COLO668 (cell line): ENCODE data around the gene PHC2.
"Not testable (repeated sequence)": the region's sequence is repeated elsewhere in the genome, so short reads cannot be mapped to it uniquely, and the experiment has no call there.

Experiments
- DNase-seq: peaks from one replicate; lab custom pipeline; 2025; ENCODE audit not compliant: unreplicated experiment; lab: John Stamatoyannopoulos, UW

The PHC2 gene

DNA sequence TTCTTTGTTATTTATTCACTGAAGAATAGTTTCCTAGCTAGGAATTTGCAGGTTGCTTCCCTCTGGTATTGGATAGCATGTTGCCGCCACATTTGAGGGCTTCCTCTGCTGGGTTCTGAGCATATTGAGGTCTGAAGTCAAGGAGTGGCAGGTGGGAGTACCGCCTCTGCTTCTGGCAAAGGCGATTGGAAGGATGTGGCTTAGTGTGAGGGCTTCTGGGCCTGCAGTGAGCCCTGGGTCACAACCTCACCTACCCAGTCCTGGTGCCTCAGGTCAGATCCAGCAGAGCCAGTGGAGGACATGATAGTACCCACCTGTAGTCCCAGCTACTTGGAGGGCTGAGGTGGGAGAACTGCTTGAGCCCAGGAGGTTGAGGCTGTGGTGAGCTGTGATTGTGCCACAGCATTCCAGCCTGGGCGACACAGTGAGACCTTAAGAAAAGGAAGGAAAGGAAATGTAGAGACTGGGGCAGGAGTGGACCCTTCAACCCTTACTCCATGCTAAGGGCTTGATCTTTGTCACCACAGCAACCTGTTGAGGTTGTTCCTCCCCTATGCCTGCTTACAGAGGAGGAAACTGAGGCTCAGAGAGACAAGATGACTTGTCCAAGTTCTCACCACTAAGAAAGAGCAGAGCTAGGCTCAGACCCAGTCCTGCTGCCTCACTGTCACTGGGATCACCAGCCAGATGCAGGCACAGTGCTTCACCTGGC, 132.8 kb downstream of the PHC2 start:
- no peak for DNase-seq

DNA sequence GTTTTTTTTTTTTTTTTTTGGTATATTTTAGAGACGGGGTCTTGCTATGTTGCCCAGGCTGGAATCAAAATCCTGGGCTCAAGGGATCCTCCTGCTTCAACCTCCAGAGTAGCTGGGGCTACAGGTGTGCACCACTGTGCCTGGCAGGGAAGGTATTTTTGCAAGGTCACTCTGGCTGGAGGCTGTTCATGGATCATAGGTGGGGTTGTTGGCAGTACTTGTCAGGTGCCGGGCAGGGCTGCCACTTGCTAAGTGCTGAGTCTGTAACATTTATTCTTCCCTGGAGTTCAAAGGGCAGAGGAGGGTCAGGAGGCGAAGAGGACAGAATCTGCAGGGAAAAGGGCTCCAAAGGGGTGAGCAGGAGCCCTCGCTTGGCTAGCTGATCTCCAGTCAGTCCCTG, 134.1 kb downstream of the PHC2 start:
- DNase-seq, result no peak

DNA sequence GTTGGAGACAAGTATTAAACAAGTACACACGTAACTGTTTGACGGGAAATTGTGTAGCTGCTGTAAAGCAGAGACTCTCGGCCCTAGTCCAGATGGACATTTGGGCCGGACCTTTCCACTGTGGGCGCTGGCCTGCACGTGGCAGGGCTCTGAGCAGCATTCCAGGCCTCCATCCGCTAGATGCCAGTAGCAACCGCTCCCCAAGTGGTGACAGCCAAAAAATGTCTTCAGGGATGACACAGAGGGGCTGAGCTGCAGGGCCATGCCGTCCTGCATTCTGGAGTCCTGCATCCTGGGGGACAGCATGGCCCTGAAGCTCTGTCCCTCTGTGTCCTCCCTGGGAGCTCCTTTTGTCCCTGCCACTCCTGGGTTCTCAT, 134.8 kb downstream of the PHC2 start:
- no peak for DNase-seq

DNA sequence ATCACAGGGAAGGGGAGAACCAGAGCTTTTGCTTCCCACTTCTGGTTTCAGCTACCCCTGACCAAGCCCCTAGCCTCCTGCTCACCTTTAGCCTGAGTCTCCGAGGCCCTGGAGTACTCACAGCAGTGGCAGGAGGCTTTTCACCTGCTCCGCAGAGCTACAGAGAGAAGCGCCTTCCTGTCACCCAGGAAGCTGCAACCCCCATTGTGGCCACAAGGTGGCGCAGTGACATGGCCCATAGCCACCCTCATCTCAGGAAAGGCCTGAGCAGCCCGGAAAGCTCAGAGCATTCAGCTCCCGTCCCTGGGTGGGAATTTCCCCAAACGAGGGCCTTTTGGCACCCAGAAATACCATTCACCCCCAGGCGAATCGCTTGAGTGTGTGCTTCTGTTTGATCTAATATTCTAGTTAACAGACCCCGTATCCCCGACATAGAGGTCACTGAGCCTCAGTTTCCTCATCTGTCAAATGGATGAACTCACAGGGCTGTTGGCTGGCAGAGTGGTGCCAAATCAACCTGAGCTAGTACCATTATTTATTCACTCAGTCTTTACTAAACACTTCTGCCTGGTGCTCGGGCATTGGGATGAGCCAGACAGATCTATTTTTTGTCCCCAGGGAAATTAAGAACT, 135.3 kb downstream of the PHC2 start:
- peak; percentile 94 for DNase-seq

DNA sequence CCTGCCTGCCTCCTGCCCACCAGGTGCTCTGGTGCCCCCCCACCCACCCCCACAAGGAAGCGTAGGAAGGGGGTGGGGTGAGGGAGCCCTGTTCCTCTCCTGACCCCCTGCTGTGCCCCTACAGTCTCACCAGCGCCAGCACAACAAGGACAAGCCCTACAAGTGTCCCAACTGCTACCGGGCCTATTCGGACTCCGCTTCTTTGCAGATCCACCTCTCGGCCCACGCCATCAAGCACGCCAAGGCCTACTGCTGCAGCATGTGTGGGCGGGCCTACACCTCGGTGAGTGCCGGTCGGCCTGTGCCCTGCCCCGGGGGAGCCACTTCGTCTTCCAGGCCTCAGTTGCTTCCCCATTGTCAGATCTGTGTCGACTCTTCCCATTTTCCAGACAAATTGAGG, 135.9 kb downstream of the PHC2 start:
- DNase-seq, result no peak

DNA sequence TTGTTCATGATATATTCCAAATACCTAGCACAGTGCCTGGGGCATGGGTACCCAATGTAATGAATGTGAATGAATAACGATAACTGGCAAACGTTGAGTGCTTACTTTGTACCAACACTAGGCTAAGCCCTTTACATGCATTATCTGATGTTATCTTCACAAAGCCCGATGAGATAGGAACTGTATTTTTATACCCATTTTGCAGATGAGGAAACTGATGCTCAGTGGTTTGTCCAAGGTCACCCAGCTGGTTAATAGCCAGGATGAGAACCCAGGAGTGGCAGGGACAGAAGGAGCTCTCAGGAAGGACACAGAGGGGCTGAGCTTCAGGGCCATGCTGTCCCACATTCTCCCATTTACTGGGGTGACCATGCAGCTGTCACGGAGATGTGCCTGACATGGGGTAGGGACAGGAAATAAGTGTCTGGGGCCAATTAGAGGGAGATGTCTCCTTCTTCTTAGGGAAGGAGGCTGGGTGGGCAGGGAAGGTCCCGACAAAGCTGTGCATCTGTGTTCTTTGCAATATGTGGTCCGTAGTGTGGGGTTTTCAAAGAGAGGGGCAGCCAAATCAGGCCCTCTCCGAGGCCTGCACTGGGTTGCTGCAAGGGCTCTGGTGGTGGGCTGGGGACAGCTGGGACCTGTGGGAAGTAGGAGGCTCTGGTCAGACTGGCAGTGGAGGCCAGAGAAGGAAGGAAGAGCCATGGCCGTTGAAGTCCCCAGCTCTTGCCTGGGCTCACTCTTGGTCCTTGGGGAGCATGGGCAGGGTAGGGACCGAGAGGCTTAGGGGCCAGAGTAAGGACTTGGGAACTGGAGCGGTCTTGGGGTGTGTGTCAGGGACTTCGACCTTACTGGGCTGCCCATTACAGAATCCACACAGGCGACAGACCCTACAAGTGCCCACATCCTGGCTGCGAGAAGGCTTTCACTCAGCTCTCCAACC, 136.6 kb downstream of the PHC2 start:
- DNase-seq, result no peak

DNA sequence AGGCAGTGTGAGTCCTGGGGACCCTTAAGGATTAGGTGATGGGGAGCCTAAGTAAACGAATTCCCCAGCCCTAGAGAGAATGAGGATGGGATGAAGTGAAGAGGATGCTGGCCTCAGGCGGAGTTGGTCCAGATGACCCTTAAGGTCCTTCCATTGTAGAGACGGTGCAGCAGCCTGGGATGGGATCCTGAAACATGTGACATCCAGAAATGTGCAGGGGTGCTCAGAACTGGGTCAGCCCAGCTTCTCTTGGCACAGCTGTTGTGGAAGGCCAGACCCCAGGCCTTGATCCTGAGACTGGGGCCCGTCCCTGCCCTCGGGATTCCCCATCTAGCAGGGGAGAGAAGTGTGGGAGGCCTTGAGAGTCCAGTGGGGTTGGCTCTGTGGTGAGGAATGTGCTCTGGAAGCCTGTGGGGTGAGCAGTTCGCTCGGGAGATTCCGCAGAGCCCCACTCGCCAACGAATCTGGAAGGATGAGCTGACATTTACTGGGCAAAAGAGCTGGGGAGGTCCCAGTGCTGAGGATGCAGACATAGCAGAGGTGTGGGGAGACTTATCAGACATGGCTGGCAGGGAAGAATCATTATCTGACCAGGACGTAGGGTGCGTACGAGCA, 138.1 kb downstream of the PHC2 start:
- DNase-seq, result no peak

DNA sequence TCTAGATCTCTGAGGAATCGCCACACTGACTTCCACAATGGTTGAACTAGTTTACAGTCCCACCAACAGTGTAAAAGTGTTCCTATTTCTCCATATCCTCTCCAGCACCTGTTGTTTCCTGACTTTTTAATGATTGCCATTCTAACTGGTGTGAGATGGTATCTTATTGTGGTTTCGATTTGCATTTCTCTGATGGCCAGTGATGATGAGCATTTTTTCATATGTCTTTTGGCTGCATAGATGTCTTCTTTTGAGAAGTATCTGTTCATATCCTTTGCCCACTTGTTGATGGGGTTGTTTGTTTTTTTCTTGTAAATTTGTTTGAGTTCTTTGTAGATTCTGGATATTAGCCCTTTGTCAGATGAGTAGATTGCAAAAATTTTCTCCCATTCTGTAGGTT, 140.3 kb downstream of the PHC2 start:
- DNase-seq, result not testable (repeated sequence)

DNA sequence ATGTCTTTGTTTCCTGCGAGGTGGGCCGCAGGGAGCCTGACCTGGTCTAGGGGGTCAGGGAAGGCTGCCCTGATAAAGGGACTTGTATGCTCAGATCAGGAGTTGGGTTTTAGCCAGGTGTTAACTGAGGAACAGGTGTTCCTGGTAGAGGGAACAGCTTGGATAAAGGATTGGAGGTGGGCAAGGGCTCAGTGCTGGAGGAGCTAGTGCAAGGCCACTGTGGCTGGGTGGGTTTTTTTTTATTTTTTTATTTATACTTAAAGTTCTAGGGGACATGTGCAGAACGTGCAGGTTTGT, 141.1 kb downstream of the PHC2 start:
- no peak for DNase-seq

DNA sequence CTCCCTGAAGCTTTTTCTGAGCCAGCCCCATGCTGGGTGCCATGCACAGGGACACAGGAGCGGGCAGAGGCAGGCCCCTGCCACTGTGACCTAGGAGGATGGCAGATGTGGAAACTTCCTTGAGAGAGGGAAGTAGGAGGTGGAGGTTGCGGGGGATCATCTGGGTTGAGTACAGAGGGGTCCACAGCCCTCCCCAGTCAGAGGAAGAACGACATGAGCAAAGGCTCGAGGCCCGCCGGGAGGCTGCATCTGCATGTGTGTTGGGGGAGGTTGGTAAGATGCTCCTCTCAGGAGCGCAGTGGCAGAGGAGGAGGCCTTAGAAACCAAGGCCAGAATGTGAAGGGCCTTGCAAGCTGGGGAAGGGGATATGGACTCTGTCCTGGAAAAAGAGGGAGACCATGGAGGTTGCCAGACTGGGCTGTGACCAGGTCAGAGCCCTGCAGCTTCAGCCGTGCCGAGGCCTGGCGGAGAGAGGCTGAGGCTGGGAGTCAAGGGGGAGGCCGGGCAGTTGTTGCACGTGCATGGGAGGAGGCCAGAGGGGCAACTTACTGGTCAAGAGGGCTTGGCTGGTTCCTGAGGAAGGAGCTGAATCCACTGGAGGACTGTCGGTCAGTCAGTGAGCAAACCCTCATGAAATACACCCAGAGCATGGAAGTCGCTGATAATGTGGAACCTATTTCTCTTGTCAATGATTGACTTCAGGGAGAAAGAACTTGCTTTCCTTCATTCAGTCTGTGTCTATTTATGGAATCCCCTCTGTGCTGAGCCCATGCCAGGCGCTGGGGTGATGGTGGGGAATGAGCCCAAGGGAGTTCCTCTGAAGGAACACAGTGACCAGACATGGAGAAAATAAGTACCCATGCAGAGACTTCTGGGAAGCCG, 141.7 kb downstream of the PHC2 start:
- DNase-seq, result no peak

DNA sequence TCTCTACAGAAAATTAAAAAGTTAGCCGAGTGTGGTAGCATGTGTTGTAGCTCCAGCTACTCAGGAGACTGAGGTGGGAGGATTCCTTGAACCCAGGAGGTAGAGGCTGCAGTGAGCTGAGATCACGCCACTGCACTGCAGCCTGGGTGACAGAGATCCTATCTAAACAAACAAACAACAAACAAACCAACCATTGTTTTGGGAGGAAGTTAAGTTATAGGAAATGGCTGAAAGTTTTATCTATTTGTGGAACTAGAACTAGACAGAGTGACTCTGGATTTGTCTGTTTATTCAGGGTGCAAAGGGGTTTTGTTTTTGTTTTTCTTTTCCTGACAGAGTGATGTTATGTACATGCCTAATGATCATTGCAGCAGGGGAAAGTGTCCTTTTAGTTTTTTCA, 143.6 kb downstream of the PHC2 start:
- no peak for DNase-seq

DNA sequence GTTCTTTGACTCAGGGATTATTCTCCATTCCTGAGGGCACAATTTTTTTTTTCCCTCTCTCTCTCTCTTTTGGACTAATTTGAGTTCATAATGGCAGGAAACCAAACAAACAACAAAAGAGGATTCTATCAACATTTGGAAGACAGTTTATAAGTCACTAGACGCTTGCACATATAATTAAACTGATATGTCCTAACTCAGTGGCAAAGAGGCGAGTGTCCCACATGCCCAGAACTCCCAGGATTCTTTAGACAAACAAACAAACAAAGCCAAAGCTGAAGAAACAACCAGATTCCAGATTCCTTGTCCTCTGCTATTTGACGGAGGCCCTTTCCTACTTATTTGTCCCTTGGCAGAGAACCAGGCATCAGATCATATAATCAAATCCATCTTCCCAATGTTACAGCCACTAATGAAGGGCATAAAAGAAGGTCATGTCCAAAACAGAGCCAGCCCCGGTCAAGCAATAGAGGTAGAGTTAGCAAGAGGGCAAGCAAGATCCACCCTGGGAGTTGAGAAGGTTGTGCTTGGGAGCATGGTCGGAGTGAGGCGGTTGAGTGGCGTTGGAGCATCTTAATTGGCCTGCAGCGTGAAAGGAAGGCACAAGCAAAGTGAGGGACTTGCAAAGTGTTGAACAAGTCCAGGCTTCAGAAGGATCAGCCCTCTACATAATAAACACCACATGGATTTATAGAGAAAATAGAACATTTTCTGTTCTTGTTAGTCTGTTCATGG, 144.3 kb downstream of the PHC2 start:
- no peak for DNase-seq

DNA sequence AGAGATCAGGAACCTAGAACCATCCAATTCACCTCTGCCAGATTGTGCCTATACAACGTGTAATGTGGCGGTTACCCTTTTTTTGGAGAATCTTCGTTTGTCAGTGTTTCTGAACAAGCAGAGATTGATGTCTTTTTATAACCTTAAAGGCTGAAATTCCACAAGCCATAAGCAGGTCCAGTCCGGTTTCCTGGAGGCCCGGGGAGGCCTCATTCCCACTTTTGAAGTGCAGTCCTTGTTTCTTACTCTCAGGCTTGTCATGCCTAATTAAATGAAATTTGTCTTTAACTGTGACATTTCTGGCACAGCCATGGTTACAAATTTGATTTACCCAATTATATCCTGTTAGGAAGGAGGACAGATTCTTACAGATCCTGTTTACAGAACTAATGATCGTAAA, 146.8 kb downstream of the PHC2 start:
- DNase-seq, result no peak

DNA sequence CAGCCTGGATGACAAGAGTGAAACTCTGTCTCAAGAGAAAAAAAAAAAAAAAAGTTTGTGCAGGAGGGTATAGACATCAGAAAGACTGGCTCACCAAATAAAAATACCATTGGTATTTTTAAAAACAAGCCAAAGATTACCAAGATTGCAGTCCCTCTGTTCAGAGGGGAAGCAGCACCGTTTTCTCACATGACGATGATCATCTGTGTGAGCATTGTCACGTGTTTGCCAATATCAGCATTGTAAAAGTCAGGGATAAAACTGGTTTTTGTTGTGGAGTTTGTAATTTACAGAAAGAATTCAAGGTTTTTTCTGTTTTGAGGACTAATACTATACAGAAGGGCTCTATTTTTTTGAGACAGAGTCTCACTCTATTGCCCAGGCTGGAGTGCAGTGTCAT, 148.1 kb downstream of the PHC2 start:
- no peak for DNase-seq

DNA sequence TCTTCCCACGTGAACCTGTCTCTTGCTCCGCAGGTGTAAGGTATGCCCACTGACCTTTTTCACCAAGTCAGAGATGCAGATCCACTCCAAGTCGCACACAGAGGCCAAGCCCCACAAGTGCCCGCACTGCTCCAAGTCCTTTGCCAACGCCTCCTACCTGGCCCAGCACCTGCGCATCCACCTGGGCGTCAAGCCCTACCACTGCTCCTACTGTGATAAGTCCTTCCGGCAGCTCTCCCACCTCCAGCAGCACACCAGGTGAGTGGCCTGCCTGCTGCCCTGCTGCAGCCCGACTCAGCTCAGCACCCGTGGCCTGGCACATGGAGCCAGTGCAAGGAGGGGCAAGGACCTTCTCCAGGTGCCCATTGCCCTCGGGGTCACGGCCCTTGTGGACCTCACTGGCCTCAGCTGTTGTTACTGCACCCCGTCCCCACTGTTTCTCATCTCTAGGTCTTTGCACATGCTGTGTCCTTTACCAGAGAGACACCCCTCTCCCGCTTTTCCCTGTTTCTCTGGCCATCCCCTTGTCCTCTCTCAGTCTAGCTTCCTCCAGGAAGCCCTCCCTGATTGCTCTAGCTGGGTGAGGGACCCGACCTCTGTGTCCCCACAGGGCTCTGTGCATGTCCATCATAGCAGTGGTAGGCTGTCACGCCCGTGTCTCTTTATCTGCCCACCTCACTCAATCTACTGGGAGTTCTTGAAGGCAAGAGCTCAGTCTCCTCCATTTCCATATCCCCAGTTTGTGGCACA, 149.2 kb downstream of the PHC2 start:
- DNase-seq, result no peak

DNA sequence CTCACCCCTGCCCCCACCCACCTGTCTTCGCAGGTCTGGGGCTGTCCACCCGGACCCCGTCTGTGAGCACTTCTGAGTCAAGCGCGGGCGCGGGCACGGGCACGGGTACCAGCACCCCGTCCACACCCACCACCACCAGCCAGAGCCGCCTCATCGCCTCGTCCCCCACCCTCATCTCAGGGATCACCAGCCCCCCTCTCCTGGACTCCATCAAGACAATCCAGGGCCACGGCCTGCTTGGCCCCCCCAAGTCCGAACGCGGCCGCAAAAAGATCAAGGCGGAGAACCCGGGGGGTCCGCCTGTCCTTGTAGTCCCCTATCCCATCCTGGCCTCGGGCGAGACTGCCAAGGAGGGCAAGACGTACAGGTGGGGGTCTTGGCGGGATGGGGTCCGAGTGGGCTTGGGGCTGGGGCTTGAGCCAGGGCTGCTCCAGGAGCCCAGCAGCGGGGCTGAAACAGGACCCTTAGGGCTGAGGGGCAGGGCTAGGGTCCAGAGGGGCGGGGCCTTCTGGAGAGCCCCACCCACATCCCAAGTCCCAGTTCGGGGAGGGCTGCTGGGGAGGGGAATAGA, 150.7 kb downstream of the PHC2 start:
- no peak for DNase-seq

DNA sequence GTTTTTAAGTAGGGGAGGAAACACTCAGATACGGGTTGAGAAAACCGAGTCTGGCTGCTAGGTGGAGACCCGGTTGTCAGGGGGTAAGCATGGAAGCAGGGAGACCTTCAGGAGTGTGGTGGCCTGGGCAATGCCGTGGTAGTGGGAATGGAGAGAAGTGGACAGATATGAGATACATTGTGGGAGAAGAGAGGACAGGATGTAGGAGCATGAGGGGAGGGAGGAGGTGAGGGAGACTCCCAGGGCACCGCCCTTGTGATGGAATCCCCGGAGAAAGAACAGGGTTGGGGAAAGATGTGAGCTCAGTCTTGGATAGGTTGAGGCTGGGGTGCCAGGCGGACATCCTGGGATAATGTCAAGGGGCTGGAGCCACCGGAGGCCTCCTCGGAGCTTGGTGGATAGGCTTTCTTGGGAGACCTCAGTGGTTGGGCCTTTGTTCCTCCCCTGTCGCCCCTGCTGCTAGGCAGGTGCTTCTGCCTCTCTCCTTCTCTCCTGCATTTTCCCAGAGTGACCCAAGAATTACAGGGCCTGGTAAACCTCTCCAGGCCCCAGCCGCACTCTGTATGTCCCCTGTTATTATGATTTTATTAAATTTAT, 153.3 kb downstream of the PHC2 start:
- no peak for DNase-seq

DNA sequence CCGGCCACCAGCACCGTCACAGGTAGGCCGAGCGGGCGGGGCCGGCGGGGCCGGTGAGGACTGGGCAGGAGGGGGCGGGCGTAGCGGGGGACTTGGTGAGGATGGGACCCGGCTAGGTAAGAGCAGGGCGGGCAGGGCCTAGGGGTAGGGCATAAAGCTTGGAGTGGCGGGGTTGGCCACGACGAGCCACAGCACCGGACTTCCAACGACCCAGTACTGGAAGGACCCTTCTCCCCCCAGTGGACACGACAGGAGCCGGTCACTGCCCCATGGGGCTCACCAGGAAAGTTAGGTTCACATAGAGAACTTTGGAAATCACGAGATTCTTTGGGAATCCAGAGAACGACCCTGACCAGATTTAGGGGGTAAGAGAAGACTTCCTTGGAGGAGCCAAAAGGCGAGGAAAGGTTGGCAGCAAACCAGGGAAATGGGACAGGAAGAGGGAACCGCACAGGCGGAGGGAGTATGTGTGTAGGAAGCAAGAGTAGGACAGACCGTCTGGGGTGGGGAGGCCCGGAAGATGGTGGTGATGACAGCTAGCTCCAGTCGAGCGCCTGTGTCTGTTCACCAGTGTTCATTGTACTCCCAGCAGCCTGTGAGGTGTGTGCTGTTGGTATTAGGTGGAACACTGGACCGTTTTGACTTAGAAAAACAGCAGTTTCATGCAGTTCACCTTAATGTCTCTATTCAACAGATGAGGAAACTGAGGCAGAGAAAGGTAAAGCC, 154.2 kb downstream of the PHC2 start:
- no peak for DNase-seq
